HG03520 (cell line): ENCODE data around the gene MPIG6B.
"Not testable (repeated sequence)": the region's sequence is repeated elsewhere in the genome, so short reads cannot be mapped to it uniquely, and the experiment has no call there.

Source experiments
- ATAC-seq: cut with Tn5 transposase; IDR thresholded peaks from one replicate; pipeline ENCODE4 v1.9.1; 2021; ENCODE audit warnings: mild to moderate bottlenecking, moderate library complexity; ENCODE audit not compliant: unreplicated experiment

The MPIG6B gene

GRCh38 chr6:31700740-31701401 lies 22.3 kb upstream of the MPIG6B start:
- no peak for ATAC-seq

GRCh38 chr6:31701666-31702404 lies 21.3 kb upstream of the MPIG6B start:
- no peak for ATAC-seq

DNA sequence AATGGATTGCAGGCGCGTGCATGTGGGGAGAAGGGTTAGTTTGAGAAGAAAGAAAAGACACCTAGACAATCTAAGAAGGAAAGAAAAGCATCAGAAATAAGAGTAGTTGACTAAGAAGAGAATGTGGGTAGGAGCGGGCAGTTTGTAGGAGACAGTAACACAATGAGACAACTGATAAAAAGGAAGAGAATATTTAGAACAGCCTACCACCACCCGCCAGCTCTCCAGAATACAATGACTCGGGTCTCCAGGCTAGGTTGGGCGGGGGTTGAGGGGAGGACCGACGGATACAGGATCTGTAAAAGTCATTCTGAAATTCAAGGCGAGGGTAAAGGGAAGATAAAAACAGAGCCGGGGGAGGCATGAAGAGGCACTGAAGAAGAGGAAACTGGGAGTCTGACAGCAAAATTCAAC lies 20.8 kb upstream of the MPIG6B start:
- no peak for ATAC-seq

- ATAC-seq: peak; percentile 79
Measured at GRCh38 chr6:31702819-31703716, 20.1 kb upstream of the MPIG6B start, which contains the start of gene ABHD16A. Gene ABHD16A, minus strand, starts transcription at chr6:31703324. Its CDS starts 43 bp downstream, at chr6:31703281.

- ATAC-seq: no peak
Measured at GRCh38 chr6:31705931-31706330, 17.2 kb upstream of the MPIG6B start.

- ATAC-seq: no peak
Measured at GRCh38 chr6:31706599-31706998, 16.6 kb upstream of the MPIG6B start, which contains the start of gene LY6G6F. Gene LY6G6F, plus strand, starts transcription at chr6:31706866. Its CDS starts 41 bp downstream, at chr6:31706907.

GRCh38 chr6:31707701-31708100 lies 15.5 kb upstream of the MPIG6B start:
- ATAC-seq: no peak

DNA sequence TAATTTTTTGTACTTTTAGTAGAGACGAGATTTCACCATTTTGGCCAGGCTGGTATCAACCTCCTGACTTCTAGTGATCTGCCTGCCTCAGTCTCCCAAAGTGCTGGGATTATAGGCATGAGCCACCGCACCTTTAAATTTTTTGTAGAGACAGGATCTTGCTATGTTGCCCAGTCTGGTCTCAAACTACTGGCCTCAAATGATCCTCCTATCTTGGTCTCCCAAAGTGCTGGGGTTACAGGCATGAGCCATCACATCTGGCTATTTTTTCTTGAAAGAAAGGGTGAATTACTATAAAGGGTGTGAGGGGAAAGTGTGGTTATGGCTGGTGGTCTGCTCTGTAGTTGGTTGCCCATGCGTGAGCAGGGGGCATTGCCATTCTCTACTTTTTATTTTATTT lies 14.9 kb upstream of the MPIG6B start:
- ATAC-seq: no peak

GRCh38 chr6:31709157-31709556 lies 14.0 kb upstream of the MPIG6B start:
- not testable (repeated sequence) for ATAC-seq

DNA sequence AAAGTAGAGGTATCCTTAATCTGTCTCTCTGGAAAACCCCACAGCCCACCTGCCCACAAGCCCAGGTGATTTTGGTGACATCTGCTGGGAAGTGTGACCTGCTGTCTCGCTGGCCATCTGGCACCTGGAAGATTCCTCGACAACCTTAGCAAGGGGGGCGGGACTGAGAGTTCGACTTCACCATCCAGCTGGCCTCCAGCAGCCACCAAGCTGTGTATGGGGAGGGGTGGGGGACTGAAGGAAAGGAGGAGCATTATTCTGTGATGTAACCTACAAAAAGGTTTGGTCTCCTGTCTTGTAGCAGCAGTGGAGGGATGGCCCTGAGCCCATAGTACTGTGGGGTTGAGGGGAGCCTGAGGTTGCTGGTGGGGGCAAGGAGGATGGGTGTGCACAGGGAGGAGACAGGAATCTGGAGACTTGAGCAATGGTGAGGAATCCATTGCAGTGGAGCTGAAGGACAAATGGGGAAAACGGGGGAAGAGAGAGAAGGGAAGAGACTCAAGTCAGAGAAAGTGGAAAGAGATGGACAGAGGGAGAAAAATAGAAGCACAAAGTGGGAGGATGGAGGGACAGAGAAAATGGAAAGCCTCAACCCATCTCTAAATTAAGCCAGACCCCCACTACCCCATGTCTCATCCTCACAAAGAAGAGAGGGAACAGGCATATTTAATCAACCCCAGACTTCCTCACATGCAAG lies 12.5 kb upstream of the MPIG6B start:
- no peak for ATAC-seq

- no peak for ATAC-seq
Measured at GRCh38 chr6:31711233-31711632, 11.9 kb upstream of the MPIG6B start.

DNA sequence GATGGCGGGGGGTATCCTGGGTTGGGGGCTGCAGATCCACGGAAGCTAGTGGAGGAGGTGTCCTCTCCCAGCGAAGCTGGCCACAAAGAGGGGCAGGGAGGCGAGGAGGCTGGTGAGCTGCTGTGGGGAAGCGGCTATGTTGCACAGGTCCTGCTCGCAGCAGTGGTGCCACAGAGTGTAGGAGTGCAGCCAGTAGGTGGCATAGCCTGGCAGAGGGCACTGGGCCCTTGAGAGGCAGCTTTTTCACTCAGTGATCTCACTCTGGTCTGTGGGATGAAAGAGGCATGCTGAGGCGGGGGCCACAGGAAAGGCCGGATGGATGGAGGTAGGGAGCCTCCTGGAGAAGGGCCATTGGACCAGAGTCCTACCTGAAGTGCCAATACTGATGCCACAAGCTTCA lies 10.9 kb upstream of the MPIG6B start:
- no peak for ATAC-seq

GRCh38 chr6:31713465-31713864 lies 9.7 kb upstream of the MPIG6B start:
- ATAC-seq: no peak

DNA sequence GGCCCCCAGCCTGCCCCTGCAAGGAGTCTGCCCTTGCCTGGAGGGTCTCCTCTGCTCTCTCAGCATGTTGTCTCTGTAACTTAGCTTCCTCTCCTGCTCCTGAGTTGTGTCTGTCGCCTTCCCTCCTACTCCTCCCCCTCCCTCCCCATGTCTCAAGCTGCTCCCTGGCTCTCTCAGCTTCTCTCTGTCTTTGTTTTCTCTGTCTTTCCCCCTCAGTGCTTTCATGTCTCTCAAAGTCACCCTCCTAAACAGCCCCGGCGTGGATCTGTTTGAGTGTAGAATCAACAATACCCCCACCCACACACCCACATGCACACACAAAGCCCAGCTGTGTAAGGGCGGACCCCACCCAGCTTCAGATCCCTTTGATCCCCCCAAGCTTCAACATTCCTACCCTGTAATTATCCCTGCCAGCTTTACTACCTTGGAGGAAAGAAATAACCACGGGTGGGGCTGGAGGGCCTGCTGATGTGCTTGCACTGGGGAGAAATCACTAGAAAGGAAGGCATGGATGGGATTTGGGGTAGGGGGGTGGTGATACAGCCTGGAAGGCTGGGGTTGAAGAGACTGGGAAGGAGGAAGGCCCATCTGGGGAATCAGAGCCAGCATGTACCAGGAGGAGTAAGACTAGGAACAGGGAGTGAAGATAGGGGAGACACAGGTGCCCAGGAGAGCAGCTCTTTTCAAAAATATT lies 9.0 kb upstream of the MPIG6B start:
- no peak for ATAC-seq

GRCh38 chr6:31715022-31715958 lies 7.9 kb upstream of the MPIG6B start, which contains the start of gene LY6G6D:
Gene LY6G6D, plus strand, starts transcription at chr6:31715348. Its CDS starts 8 bp downstream, at chr6:31715356.
- ATAC-seq: no peak

GRCh38 chr6:31717499-31718222 lies 5.5 kb upstream of the MPIG6B start:
- no peak for ATAC-seq

DNA sequence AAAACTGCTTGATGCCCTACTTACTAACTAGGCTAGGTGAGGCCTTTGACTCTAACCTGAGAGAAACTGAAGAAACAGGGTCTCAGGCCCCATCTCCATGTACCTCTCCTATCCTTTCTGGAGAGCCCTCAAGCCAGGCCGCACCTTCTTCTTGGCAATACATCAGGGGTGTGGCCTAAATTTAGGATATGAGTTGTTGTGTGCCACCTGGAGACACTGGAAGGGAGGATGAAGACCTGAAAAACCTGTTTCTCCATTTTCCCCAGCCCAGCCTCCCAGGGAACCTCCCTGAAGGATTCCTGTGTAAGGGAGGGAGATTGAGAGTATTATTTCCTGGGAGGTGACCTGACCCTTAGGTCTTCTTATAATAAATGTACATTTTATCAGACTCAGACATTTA lies 4.9 kb upstream of the MPIG6B start:
- no peak for ATAC-seq

DNA sequence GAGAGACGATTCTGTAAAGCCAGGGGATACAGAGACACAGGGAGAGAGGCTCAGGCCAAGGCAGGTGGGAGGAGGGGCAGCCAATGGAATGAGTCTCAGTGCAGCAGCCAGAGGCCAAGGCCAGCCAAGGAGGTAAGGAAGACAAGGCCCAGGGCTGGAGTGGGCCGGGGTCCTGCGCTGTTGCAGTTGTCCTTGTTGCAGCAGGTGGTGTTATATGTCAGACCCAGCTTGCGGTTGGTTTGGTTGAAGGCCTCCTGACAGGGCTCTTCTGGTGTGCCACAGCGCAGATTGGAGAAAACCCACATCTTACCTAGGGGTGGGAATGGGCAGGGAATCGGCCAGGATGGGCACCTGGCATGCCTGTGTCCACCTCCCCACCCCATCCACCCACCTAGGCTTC lies 4.2 kb upstream of the MPIG6B start:
- no peak for ATAC-seq
